GM18517 (cell line): Measurements from ENCODE around the gene HEATR1.
A peak's percentile ranks its signal among the peaks of the same experiment; 100 is the strongest.
"Not testable (repeated sequence)": the region's sequence is repeated elsewhere in the genome, so short reads cannot be mapped to it uniquely, and the experiment has no call there.

Experiments
- ATAC-seq: cut with Tn5 transposase; IDR thresholded peaks from one replicate; pipeline ENCODE4 v1.9.1; 2021; ENCODE audit warnings: mild to moderate bottlenecking, moderate library complexity; ENCODE audit not compliant: unreplicated experiment

HEATR1 gene, protein sequence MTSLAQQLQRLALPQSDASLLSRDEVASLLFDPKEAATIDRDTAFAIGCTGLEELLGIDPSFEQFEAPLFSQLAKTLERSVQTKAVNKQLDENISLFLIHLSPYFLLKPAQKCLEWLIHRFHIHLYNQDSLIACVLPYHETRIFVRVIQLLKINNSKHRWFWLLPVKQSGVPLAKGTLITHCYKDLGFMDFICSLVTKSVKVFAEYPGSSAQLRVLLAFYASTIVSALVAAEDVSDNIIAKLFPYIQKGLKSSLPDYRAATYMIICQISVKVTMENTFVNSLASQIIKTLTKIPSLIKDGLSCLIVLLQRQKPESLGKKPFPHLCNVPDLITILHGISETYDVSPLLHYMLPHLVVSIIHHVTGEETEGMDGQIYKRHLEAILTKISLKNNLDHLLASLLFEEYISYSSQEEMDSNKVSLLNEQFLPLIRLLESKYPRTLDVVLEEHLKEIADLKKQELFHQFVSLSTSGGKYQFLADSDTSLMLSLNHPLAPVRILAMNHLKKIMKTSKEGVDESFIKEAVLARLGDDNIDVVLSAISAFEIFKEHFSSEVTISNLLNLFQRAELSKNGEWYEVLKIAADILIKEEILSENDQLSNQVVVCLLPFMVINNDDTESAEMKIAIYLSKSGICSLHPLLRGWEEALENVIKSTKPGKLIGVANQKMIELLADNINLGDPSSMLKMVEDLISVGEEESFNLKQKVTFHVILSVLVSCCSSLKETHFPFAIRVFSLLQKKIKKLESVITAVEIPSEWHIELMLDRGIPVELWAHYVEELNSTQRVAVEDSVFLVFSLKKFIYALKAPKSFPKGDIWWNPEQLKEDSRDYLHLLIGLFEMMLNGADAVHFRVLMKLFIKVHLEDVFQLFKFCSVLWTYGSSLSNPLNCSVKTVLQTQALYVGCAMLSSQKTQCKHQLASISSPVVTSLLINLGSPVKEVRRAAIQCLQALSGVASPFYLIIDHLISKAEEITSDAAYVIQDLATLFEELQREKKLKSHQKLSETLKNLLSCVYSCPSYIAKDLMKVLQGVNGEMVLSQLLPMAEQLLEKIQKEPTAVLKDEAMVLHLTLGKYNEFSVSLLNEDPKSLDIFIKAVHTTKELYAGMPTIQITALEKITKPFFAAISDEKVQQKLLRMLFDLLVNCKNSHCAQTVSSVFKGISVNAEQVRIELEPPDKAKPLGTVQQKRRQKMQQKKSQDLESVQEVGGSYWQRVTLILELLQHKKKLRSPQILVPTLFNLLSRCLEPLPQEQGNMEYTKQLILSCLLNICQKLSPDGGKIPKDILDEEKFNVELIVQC (N-terminal part only)

DNA sequence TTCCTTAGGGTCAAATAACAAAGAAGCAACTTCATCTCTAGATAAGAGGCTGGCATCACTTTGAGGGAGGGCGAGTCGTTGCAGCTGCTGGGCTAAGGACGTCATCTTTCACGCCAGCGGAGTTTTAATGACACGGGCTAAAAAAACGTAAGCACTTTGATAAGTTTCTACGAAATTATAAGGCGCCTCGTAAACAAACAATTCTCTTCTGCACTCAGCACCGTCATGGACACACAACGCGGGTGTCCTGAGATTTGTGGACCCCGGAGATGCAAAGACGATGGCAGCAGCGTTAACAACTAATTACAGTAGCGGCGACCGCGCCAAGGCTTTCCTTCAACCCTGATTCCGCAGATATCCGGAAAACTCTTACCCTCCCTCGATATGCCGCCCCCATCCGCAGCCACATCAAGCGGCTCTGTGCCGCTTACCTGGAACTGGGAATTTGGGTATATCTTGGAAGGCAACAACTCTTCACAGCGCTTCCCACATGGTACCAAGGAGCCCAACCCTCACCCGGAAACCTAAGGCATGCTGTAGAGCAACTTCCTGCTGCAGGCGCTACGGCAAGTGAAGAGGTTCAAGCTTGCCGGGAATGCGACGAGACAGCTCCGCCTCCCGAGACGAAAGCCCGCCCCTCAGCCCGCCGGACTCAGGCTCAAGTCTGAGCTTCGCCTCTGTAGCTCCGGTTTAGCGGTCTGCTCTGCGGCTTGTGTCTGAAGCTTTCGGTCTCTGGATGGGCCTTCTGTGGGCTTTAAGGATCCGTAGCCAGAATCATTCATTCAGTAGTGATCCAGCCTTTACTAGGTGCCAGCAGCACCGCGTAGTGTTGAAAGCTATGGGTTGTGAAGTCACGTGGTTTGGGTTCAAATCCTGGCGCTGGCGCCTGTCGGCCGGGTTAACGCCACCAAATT lies at the start of gene HEATR1:
TSS of gene HEATR1 (minus strand) at position 526 of the 914 bp plus-strand sequence. CDS start at position 105, 421 bp downstream.
- ATAC-seq = peak; percentile 90

DNA sequence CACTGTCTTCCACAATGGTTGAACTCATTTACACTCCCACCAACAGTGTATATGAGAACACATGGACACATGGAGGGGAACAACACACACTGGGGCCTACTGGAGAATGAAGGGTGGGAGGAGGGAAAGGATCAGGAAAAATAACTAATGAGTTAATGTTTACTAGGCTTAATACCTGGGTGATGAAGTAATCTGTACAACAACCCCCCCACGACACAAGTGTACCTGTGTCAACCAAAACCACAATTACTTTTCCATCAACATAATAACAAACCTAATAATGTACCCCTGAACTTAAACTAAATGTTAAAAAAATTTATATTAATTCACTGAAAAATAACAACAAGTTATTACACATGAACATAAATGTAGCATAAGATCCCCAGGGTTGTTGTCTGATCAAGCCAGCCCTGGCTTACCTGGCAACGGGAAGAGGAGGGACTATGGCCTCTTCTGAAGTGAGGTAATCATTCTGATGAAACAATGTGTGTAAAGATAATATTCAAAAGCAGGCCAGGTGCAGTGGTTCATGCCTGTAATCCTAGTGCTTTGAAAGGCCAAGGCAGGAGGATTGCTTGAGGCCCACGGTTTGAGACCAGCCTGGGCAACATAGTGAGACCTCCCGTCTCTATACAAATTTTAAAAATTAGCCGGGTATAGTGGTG lies 40.8 kb upstream of the HEATR1 start:
- no peak for ATAC-seq

DNA sequence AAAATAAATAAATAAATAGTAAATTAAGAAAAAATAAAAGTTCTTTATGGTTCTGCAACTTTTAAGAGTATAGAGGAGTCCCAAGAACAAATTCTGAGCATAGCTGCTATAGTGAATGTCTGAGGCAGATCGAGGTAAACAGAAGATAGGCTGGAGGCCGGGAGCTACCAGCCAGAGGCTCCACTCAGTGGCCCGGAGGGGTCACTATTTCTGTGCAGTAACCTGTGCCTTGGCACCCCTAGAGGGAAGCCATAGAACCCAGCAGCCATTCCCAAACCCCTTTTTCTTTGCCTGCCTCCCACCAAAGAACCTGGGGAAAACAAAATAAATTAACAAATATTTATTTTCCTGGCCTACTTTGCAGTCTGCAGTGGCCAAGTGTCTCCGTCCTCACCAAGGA lies 38.4 kb upstream of the HEATR1 start:
- ATAC-seq = no peak

DNA sequence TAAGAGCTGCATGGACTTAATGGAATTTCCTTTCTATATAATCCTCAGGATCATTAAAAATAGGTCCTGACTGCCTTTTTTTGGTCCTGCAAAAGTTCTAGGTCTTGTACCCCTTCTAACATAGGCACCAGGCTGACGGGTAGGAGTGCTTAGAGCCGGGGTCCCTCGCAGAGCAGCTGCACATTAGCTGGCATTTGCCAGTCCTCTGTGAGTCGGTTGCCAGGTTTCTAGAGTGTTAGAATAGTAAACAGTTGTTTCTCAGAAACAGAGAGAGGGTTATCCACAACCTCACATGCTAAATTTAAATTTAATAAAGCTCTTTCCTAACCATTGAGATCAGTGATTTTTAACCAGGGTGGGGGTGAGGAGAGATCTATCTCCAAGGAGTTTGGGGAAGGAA lies 35.4 kb upstream of the HEATR1 start:
- no peak for ATAC-seq

DNA sequence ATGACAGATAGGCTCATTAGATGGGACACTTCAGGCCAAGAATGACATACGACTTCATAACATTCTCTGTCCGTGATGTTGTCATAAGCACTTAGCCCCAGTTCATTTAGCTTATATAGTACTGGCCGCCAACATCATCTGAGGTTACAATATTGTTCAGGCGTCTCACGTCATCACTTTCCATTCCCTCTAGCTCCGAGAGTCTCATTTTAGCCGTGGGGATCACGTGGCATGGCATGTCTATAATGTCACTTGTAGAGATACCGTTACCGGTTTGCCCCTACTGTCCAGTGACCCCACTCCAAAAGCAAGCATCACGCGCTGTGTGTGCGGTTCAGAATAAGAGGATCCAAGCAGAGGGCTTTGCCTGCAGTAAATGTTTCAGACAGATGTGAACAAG lies 34.6 kb upstream of the HEATR1 start:
- no peak for ATAC-seq

DNA sequence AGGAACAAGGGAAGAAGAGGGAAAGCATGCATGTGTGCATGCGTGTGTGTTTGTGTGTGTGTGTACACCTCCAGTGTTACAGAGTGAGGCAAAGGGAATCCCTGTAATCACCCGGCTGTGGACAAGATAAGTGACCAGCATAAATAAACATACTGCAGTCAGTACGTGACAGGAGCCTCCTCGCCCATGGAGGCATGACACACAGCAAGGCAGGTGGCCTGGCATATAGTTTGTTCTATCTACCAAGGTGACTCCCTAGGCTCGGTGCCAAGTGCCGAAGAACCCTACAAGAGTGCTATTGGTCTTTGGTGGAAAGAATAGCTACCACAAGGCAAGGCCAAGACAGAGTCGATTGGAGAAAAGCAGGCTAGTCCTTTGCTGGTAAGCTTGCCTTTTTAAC lies 31.7 kb upstream of the HEATR1 start:
- ATAC-seq = no peak

DNA sequence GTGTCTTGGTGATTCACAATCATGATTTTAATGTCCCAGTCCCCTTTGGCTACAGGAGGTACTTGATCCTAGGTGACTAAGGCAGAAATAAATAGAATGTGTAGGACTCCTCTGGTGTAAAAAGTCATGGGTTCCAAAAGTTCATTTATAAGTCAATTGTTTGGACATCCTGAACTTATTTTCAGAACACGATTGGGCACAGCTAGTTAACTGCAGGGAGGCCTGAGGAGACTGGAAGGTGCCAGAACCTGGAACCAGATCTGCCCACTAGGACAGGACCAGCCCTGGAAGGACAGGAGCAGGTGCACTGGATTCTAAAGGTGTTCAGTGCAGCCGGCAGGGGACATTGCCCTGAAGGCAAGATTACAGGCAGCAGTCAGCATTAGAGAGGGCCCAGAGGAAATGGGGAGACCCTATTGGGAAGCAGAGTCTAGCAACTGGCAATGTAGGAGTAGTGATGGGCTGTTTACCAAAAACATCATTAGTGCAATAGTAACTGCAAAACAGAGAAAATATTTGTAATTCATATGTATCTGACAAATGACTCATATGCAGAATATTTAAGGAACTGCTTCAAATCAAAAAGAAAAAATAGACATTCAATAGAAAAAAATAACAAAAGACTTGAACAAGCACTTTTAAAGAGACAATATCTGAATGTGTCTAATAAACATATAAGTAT lies 23.6 kb upstream of the HEATR1 start:
- no peak for ATAC-seq

DNA sequence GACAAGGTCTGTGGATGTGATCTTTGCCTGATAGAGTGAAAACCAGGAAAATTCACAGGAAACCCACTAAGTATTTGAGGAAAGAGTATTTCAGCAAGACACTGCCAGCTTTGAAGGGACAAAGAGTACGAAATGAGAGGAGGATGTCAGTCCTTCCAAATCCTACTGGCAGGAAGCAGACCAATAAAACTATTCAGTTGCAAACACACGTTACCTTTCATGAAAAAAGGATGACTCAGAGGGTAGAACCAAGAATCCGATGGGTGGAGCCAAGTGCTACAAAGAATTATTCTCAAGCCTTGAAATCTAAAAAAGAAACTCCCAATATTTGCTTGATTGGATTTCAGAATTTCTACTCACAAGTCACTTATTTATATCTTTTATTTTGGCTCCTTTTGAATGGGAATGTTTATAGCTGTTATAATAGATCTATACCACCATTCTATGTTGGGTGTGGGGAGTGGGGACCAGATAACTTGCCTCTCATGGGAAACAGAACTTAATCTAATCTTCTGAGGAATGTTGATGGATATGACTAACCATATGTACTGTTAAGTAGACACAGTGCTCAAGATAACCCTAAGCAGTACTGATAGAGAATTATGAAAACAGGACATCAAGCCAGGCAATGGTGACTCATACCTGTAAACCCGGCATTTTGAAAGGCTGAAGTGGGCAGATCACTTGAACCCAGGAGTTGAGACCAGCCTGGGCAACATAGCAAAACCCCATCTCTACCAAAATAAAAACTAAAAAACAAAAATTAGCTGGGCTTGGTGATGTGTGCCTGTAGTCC lies 19.3 kb upstream of the HEATR1 start:
- no peak for ATAC-seq

DNA sequence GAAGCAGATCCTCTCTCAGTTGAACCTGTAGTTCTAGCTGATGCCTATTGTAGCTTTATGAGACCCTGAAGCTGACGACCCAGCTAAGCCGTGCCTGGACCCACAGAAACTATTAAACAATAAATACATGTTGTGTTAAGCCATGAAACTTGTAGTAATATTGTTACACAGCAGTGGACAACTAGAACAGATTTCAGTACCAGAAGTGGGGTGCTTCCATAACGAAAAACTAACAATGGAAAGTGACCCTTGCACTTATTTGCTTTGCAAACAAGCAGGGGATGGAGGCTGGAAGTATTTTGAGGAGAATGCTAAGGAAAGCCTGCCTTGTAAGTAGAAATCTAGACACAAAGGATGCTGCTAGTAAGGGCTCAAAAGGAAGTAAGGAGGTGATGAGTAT lies 18.1 kb upstream of the HEATR1 start:
- ATAC-seq = no peak

DNA sequence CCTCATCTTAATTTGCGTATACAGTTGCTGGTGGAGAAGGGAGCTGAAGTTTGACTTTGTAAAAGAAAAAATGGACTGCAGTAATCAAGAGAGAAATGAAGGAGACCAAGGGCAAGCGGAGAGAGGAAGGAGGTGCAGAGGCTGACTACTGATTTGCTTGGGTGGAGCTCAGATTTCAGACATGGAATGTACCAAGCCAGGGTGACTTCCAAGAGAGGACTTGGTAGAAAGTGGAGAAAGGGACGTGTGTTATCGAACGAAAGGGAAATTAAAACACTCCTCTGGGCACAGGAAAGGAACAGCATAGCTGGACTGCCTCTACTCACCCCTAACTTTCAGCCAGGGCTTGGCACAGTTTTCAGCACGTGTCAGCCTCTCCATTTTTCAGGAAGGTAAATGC lies 15.1 kb upstream of the HEATR1 start:
- no peak for ATAC-seq

DNA sequence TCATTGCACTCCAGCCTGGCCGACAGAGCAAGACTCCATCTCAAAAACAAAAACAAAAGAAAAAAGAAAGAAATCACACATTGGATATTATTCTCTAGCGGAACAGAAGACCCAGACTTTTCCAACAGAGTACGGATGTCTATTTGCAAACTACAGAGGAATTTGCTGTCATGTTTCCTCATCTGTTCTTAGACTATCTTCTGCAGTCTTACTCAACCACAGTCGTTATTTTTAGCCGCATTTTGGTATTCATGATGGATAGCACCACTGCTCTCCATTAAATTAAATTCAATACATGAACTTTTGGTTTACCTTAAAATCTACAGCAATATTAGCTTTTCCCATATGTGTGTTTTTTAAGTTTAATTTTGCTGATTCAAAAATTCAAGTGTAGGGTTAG lies 14.2 kb upstream of the HEATR1 start:
- no peak for ATAC-seq

DNA sequence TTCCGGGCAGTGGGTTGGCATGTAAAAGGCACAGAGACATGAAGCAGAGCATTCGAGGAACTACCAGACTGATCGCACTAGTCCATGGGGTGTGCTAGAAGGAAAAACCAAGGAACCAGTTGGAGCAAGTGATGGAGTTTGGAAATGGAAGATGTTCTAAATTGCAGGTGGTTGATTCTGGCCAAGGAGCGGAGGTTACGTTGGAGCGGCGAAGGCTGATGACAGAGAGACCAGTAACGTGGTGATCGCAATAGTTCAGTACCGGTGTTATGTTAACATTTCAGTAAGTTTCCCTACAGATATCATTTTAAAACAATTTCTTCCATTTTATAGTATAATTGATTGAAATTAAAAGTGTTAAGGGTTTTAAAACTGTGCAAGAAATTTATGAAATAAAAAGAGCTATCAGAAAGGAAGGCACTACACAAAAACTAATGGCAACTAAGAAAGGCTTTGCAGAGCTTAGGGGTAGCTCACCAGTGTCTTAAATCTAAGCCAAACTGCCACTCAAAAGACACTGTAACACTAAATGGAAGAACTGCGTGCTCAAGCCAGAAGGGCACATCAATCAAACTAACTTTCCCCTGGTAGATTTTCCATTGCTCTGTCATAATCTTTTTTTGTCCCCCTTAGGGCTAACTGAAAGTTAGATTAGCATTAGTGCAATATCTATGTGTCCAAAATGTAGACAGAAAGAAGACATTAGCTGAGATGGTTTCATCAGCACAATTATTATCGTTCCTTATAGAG lies 11.3 kb upstream of the HEATR1 start:
- no peak for ATAC-seq

DNA sequence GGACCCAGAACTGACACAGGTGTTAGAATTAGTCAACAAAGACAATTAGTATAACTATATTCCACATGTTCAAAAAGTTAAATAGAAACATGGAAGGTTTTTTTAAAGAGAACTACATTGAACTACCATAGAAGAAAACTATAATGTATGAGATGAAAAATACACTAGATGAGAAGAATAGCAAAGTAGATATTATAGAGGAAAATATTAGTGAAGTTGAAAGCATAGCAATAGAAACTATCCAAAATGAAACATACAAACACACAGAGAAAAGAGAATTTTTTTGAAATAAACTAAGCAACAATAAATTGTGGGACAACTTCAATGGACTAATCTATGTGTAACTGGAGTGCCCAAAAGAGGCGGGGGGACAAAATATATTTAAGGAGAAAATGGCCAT lies 8.0 kb upstream of the HEATR1 start:
- ATAC-seq = no peak

DNA sequence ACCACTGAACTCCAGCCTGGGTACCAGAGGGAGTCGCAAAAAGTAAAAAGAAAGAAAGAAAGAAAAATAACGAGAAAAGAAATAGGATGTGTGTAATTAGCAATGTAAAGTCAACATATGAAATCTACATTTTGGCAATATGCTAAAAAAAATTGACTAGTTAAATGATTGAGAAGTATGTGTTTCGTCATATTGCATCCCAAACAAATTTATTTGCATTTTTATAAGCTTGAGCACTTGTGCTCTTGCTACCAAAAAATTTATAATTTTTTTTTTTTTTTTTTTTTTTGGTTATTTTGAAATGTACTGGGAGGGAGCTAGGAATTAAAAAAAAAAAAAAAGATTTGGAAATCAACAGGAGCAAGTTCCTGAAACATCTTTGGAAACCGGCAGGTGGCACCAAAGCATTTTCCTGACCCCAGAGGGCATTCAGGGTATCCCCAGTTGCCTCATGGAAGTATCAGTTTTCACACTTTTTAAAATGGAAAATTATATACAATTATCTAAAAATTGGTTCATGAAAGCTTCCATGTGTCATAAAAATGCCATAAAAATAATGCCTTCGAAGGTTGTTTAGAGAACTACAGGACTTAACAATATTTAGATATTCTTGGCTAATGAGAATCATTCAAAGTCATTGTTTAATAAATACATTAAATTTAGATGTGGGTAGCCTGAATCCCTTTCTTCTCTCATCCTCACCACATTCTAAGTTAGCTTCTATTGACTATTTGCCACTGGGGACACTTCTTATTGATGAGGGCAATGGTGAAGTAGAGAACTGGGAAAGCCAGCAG lies 4.8 kb upstream of the HEATR1 start:
- no peak for ATAC-seq

DNA sequence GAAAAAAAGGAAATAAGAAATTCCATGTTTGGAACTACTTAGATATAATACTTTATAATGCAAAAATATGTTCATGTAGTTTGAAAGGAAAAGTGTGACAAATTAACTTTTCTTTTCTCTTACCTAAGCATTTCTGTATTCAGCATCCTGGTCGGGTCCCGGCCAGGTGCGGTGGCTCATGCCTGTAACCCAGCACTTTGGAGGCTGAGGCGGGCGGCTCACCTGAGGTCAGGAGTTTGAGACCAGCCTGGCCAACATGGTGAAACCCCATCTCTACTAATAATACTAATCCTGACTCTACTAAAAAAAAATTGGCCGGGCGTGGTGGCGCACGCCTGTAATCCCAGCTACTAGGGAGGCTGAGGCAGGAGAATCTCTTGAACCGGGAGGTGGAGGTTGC lies 3.3 kb upstream of the HEATR1 start:
- ATAC-seq = not testable (repeated sequence)

DNA sequence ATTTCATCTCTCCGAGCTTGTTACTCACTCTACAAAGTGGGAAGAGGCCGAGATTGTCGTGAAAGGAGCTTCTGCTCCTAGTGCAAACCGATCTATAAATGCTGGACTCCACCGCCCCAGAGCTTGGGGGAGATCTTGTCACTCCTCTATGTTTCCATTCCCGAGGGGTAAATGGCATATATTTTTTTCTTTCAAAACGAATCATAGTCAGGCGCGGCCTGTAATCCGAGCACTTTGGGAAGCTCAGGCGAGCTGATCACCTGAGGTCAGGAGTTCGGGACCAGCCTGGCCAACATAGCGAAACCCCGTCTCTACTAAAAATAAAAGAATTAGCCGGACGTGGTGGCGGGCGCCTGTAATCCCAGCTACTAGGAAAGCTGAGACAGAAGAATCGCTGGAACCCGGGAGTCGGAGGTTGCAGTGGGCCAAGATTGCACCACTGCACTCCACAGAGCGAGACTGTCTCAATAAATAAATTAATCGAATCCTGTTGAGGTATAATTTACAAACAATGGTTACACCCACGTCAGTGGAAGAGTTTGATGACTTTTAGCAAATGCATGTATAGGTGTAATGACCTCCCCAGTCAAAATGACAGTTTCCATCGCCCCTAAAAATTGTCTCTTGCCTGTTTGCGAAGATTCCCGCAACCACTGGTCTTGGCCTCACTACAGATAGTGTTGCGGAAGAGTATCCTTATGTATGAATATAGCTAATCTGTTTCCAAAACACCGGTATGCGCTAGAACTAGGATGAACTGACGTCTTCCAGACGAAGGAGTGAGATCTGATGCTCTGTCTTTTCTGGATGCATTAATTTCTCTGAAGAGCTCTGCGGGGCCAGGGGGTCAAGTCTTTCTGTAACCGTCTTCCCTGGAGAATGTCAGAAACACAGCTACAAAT lies 840 bp upstream of the HEATR1 start:
- ATAC-seq = no peak
